Activated CD8-positive, alpha-beta memory T cell treated with anti-CD3 and anti-CD28 coated beads, Interleukin-2, amount 50 U/mL, for 24 hours (primary cell): ENCODE data around the gene RO60.
A peak's percentile ranks its signal among the peaks of the same experiment; 100 is the strongest.
"Not testable (repeated sequence)": the region's sequence is repeated elsewhere in the genome, so short reads cannot be mapped to it uniquely, and the experiment has no call there.

Source experiments
- DNase-seq: peaks from one replicate; pipeline ENCODE4 v3.0.0-alpha.2; 2020; ENCODE audit errors: extremely low read depth

The RO60 gene

GRCh38 chr1:193059282-193060114, at the start of gene RO60, which contains the start of gene UCHL5:
RO60 (plus strand) TSS chr1:193059612; CDS start chr1:193069055, 9,443 bp downstream.
UCHL5 (minus strand) TSS chr1:193059360; CDS start chr1:193059260, 100 bp downstream.
- peak; percentile 83 for DNase-seq

GRCh38 chr1:193011406-193011805, 48.0 kb upstream of the RO60 start:
- no peak for DNase-seq

GRCh38 chr1:193013005-193013404, 46.4 kb upstream of the RO60 start:
- no peak for DNase-seq

GRCh38 chr1:193013707-193014106, 45.7 kb upstream of the RO60 start:
- DNase-seq, result no peak

GRCh38 chr1:193014400-193014799, 45.0 kb upstream of the RO60 start:
- no peak for DNase-seq

- no peak for DNase-seq
Measured at GRCh38 chr1:193016788-193017187, 42.6 kb upstream of the RO60 start.

GRCh38 chr1:193019442-193020026, 39.9 kb upstream of the RO60 start:
- DNase-seq, result no peak

- no peak for DNase-seq
Measured at GRCh38 chr1:193025218-193025617, 34.2 kb upstream of the RO60 start.

- no peak for DNase-seq
Measured at GRCh38 chr1:193030280-193030679, 29.1 kb upstream of the RO60 start.

GRCh38 chr1:193031431-193031830, 28.0 kb upstream of the RO60 start:
- DNase-seq, result no peak

- not testable (repeated sequence) for DNase-seq
Measured at GRCh38 chr1:193032643-193033427, 26.6 kb upstream of the RO60 start.

GRCh38 chr1:193033610-193034009, 25.8 kb upstream of the RO60 start:
- DNase-seq, result no peak

GRCh38 chr1:193036337-193037047, 22.9 kb upstream of the RO60 start:
- no peak for DNase-seq

- DNase-seq, result no peak
Measured at GRCh38 chr1:193040011-193040410, 19.4 kb upstream of the RO60 start.

- DNase-seq, result no peak
Measured at GRCh38 chr1:193042766-193043691, 16.4 kb upstream of the RO60 start.

- not testable (repeated sequence) for DNase-seq
Measured at GRCh38 chr1:193048913-193049312, 10.5 kb upstream of the RO60 start.

GRCh38 chr1:193054169-193054675, 5.2 kb upstream of the RO60 start:
- DNase-seq, result no peak

GRCh38 chr1:193058529-193059281, 707 bp upstream of the RO60 start:
- DNase-seq, result no peak

GRCh38 chr1:193060115-193060403, 647 bp downstream of the RO60 start:
- no peak for DNase-seq

GRCh38 chr1:193060406-193060805, 994 bp downstream of the RO60 start:
- DNase-seq, result no peak
